GM18951 (cell line): Measurements from ENCODE around the gene ADAMTS12.
"Not testable (repeated sequence)": the region's sequence is repeated elsewhere in the genome, so short reads cannot be mapped to it uniquely, and the experiment has no call there.

Source experiments
- POLR2A ChIP-seq: IDR thresholded peaks from 4 replicates; pipeline ENCODE4 v1.6.1; 2011; ENCODE audit warnings: mild to moderate bottlenecking; ENCODE audit not compliant: insufficient read length, insufficient read depth; ENCODE audit errors: extremely low read depth
- in situ Hi-C: fragments of 300-500 bp; cut with MboI; formaldehyde crosslinking; loops from one replicate; pipeline ENCODE4 v1.12.0; 2022; ENCODE audit warnings: low sequenced_read_pairs, mixed read lengths, inconsistent platforms; ENCODE audit not compliant: unreplicated experiment

ADAMTS12 gene

DNA sequence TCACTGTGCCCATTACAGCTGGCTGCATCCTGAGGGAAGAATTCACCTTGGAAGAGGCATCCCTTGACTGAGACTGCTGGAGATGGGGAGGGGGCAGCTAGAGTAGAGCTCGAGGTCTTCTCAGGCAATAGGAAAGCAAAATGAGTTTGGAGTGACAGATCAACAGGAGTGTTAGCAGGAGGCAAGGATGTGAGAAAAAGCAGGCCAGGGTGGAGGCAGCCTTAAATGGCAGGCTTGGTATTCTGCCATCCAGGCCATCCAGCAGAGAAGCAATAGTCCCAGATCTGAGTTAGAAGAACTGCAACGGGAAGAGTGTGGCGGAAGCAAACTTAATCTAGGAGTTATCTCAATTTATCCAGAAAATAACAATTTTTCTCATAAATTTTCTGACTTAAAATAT lies 6.1 kb downstream of the ADAMTS12 start:
- TF ChIP-seq POLR2A, result no peak
- in situ Hi-C loops, result no loop called here

DNA sequence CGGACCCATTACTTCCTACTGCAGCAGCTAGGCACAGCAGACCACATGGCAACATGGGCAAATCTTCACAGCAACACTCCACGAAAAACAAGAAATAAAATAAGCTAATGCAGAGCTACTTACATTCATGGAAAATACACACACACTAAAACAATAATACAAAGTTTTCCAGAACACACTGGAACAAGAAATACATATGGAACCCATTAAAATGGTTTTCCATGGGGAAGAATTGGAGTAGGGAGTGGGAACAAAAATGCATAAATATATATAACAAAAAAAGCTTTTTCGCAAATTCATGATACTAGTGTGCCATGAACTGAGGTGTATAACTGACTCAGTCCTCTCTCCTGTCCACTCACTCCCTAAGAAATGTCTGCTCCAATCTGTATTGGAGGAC lies 8.3 kb downstream of the ADAMTS12 start:
- in situ Hi-C loops, result no loop called here
- TF ChIP-seq POLR2A, result no peak

DNA sequence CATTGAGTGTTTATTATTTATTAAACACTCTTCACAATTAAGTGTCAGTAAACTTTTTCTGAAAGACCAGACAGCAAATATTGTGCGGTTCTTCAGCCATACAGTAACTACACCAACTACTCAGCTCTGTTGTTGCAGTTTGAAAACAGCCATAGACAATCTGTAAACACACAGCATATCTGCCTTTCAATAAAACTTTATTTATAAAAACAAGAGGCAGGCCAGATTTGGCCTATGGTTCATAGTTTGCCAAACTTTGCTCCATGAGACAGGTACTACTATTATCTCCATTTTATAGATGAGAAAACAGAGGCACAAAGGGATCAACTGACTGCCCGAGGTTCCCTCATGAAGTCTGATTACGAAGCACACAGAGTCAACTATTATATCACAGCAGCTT lies 11.5 kb downstream of the ADAMTS12 start:
- TF ChIP-seq POLR2A, result no peak
- in situ Hi-C loops, result no loop called here

DNA sequence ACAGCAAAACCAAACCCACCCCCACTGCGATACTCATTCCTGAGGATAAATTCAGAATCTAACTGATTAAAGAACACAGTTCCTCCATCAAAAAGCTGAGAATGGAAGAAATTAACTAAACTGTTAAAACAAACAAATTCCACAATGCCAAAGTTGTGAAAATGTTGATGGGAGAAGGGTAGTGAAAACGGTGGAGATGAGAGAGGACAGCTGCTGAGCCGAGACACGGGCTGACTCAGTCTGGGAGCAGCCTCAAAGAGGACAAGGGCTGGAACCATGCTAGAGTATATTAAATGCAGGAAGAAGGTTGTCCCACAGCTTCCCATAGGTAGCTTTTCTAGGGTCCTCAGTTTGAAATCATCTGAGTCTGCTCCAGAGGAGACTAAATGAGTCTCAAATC lies 14.3 kb downstream of the ADAMTS12 start:
- no peak for TF ChIP-seq POLR2A

DNA sequence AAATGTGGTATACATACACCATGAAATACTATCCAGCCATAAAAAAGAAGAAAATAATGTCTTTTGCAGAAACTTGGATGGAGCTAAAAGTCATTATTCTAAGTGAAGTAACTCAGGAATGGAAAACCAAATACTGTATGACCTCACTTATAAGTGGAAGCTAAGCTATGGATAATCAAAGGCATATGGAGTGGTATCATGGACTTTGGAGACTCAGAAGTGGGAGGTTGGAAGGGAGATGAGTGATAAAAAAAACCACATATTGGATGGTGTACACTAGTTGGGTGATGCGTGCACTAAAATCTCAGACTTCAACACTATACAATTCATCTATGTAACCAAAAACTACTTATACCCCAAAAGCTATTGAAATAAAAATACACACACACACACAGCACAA lies 24.5 kb downstream of the ADAMTS12 start:
- no peak for TF ChIP-seq POLR2A
- in situ Hi-C loops, result no loop called here

More for the DNA sequence above, 14.3 kb downstream of the ADAMTS12 start:
- in situ Hi-C loops, result no loop called here

DNA sequence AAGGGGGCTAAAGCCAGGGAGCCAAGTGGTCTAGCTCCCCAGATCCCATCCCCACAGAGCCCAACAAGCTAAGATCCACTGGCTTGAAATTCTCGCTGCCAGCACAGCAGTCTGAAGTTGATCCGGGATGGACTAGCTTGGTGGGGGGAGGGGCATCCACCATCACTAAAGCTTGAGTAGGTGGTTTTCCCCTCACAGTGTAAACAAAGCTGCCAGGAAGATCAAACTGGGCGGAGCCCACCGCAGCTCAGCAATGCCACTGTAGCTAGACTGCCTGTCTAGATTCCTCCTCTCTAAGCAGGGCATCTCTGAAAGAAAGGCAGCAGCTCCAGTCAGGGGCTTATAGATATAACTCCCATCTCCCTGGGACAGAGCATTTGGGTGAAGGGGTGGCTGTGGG lies 32.6 kb downstream of the ADAMTS12 start:
- in situ Hi-C loops, result not testable (repeated sequence)

DNA sequence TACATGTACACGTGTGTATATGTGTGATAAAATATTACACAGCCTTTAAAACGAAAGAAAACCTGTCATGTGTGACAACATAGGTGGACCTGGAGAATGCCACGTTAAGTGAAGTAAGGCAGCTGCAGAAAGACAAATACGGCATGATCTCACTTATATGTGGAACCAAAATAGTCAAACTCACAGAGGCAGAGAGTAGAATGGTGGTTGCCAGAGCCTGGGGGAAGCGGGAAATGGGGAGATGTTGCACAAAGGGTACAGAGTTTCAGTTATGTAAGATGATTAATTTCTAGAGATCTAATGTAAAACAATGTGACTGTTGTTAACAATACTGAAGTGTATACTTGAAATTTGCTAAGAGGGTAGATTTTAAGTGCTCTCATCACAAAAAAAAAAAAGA lies 34.8 kb downstream of the ADAMTS12 start:
- in situ Hi-C loops, result no loop called here
- no peak for TF ChIP-seq POLR2A

DNA sequence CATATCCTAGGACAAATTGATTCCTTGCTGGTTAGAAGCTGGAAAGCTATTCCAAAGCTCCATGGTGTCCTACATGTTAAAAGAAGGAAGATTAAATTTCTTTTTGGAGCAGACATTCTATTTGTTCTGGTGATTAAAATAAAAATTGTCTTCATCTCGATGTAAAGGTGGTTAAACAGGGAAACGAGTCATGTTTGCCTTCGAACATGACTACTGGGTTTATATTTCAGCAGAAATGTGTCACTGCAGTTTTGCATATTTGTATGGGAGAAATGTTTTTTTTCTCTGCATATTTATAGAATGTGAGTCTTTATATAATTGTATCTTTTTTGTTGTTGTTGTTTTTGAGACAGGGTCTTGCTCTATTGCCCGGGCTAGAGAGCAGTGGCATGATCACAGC lies 36.4 kb downstream of the ADAMTS12 start:
- in situ Hi-C loops, result no loop called here

DNA sequence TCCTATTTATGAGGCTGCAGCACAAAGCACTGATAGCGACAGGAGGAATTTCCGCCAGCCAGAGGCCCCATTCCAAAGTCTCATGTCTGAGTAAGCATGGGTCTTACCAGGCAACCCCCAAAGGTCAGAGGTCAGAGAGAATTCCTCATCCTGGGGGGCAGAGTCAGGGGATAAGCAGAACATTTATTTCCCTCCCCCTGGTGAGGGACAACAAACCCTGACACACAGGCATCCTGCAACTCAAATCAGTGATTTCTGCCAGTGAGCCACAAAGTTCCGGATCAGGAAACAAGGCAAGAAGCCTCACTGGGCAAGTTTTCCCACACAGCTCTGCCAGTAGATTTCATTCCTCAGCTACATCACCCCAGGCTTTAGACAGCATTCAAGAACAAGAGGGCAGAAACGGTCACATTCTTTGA lies 37.0 kb downstream of the ADAMTS12 start:
- in situ Hi-C loops, result no loop called here
- no peak for TF ChIP-seq POLR2A

More for the DNA sequence above, 36.4 kb downstream of the ADAMTS12 start:
- TF ChIP-seq POLR2A, result no peak

DNA sequence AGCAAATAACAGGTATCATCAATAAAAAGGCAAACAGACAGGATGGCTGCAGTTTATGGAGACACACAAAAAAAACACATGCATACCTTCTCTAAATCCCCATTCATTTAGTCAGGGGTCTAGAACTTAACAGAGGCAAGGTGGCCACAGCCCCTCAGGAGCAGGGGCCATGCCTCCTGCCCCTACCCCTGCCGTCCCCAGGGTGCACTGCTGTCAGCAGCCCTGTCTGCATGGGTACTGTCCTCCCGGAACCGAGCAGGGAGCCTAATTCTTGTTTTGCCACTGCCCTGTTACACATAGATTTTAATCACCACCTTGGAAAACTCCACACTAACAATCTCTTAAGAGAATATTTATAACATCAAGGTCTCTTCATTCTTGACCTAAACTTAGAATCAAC lies 39.0 kb downstream of the ADAMTS12 start:
- in situ Hi-C loops, result no loop called here
- no peak for TF ChIP-seq POLR2A

DNA sequence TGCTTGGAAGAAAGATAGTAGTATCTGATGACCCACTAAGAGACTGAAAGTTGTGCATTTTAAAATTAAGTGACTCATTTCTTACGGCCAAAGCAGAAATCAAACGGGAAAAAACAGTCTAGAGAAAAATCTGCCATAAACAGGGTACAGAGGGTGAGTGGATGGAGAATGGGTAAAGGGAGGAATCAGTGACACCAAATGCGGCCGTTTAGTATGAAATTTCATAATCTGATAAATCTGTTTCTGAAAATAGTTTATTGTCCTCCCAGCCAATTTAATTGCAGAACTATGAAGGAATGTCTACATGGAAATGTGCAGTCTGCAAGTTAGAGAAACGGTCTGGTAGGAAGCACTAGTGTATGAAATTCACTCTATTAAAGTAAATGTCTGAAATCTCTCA lies 39.5 kb downstream of the ADAMTS12 start:
- no peak for TF ChIP-seq POLR2A
- in situ Hi-C loops, result no loop called here

DNA sequence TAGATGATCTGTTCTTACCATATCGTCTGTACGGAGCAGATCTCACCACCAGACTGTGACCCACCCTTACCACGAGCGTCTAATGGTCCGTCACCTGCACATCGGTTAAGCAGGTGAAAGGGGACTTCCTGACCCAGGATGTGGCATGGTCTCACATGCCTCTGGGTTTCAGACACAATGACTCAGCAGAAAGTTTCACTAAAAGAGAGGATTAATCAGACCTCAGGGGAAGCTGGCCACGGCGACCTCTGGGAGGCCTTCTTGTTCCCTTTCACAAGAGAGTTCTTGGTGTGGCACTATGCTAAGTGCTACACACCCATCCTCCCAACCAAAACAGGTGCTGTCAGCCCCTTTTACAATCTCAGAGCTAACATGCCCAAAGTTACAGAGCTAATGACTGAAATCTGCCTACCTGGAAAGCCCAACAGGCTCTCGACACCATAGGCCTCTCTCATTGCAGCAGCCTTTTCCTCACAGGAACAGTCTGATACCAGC lies 41.6 kb downstream of the ADAMTS12 start:
- in situ Hi-C loops, result no loop called here

DNA sequence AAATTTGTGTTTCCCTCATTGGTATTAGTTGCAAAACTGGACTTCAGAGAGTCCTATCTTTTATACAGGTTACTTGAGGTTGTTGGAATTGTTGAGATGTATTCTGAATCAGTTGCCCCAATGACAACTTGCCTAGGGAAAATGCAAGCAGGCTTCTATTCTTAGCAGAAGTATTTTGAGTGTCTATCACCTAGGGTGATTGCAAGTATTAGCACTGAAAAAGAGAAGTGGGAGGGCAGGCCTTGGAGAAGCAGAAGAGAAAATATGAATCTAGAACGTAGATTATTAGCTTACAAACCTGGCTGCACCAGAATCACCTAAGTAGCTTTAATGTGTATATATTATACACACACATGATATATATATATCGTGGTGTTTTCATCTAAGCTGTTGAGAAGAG lies 43.2 kb downstream of the ADAMTS12 start:
- in situ Hi-C loops, result no loop called here
- TF ChIP-seq POLR2A, result no peak

More for the DNA sequence above, 41.6 kb downstream of the ADAMTS12 start:
- TF ChIP-seq POLR2A, result no peak

DNA sequence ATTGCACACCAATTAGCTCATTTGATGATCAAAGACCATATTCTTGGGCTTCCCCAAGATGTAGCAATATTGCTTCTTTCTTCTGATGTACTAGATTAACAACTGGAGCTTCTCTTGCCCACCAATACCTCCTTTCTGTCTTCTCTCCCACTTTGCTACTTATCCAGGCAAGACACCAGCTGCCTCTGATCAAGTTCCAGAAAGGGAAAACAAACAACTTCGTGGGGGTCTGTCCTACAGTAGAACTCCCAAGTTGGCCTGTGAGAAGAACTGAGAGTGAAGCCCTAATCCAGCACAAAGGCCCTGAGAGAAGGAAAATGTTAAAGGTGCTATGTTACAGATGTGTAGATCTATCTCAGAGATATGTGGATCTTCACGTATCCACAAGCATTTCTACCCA lies 44.9 kb downstream of the ADAMTS12 start:
- in situ Hi-C loops, result no loop called here
- no peak for TF ChIP-seq POLR2A

DNA sequence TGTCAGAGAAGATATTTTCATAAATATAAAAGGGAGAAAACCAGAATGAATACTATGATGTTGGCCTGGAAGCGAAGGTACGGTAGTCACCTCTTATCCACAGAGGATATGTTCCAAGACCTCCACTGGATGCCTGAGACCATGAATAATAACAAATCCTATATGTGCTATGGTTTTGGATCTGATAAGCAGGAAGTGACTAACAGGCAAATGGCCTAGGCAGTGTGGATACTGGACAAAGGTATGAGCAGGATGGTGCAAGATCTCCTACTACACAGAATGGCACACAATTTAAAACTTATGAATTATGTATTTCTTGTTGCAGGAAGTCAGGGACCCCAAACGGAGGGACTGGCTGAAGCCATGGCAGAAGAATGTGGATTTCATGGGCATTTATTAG lies 48.2 kb downstream of the ADAMTS12 start:
- in situ Hi-C loops, result no loop called here
- no peak for TF ChIP-seq POLR2A
